T-helper 1 cell treated with Interleukin-12 subunit alpha and Interleukin-12 subunit beta and Interleukin-4 antibody, amounts not matched to agents 30 ng/mL and 1 ng/mL, for 36 hours (primary cell): ENCODE data around the gene EHMT1. TPM values are rescaled to one million over a fixed set of nuclear protein-coding genes. Genes with fewer than 3 reads are reported as not detected.
"Not testable (repeated sequence)": the region's sequence is repeated elsewhere in the genome, so short reads cannot be mapped to it uniquely, and the experiment has no call there.

Experiments used
- intact Hi-C: fragments of 100-400 bp; cut with micrococcal nuclease; formaldehyde crosslinking; loops from one replicate; pipeline ENCODE4 v1.15.1; 2024
- total RNA-seq: library from RNA; stranded (reverse); gene quantifications from 2 replicates; pipeline ENCODE4 v1.2.3, GENCODE V29; 2022

The EHMT1 gene
- total RNA-seq, 1 donor from 2014 or later, result 110 TPM

DNA sequence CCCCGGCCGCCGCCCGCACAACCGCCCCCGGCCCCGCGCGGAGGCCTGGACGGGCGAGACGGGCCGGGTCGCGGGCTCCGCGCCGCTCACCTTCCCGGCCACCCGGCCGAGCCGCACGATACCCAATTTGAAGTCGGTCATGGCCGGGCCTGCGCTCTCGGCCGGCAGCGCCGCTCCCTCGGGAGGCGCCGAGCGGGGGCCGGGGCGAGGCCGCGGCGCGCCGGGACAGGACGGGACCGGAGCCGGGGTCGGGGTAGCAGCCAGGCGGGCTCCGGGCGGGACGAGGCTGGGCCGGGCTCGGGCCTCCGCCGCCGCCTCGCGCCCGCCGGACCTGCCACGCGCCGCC, 28.7 kb upstream of the EHMT1 start:
- intact Hi-C loops, result loop anchor here (1.0 to 5.0 kb wide), 5 partner anchors 11 to 1108 kb away; partner anchors contain the start of genes ARRDC1, MRPL41 and SEC16A

DNA sequence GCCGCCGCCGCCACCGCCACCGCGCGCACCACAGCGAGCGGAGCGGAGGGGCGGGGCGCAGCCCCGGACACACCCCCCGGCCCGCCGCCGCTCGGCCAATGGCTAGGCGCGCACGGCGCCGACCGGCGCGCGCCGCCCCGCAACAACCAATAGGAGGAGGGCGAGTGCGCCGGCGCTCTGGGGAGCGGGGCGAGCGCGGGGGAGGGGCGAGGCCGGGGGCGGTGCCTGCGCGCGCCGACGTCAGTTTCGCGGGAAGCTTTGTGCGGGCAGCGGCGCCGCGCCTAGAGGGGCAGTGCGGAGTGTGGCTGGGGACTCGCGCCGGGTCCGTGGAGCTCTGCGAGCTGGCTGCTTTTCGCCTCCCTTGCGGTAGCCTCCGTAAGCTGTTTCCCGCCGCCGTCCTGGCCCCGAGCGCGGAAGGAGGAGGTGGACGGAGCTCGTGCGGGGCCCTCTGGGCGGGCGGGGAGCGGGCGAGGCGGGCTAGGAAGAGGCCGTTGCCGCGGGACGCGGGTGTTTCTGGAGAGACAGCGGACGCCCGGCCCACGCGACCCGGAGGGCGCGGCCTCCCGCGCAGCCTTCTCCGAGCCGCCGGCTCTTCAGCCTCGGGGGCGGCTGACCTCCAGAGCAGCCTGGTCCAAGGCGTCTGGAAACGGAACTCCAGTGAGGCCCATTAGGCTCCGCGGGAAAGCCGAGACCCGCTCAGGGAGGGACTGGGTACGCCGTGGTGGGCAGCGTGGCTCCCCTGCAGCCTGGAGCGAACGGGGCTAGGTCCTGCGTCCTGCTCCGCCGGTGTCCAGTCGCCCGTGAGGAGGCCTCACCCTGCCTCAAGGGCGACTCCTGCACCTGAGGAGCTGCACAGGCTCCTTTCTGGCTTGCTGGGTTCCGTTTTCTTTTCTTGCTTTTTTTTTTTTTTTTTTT, 28.1 kb upstream of the EHMT1 start, which contains the start of gene ZMYND19:
ZMYND19 (minus strand) TSS at position 44 of the 915 bp plus-strand sequence. CDS start 249 bp downstream, outside the sequence.
- intact Hi-C loops, result loop anchor here (1.0 to 5.0 kb wide), 5 partner anchors 11 to 1108 kb away; partner anchors contain the start of genes ARRDC1, MRPL41 and SEC16A

DNA sequence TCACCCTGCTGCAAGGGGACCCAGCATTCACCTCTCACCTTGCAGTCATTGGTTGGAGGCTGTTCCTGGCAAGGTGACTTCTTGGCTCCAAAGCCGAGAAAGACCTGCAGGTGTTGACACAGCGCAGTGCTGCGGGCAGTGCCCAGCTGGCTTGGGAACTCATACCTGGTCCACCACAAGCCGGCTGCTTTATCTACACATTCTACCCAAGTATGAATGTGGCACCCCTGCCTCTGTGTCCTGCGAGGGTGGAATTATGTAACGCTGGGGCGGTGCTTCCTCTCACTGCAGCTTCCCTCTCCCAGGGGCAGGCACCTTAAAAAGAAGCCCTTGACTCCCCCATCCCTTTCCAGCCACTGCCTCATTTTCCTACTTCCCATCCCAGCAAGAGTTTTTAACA, 26.0 kb upstream of the EHMT1 start:
- intact Hi-C loops, result loop anchor here (5.0 kb wide), 1 partner anchor 1110 kb away; the partner anchor contains the start of gene SEC16A

DNA sequence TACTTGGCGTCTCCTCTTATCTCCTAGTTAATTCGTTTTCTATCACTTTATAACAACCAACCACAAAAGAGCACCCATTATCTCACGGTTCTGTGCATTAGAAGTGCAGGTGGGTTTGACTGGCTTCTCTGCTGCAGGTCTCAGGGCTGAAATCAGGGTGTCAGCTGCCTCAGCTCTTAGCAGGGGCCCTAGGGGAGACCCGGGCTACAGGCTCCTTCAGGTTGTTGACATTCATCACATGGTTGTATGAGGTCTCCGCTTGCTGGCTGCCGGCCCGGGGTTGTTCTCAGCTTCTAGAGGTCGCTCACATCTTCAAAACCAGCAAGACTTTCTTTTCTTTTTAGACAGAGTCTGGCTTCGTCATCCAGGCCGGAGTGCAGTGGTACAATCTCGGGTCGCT, 25.6 kb upstream of the EHMT1 start:
- intact Hi-C loops, result loop anchor here (5.0 kb wide), 1 partner anchor 1111 kb away; the partner anchor contains the start of gene SEC16A

DNA sequence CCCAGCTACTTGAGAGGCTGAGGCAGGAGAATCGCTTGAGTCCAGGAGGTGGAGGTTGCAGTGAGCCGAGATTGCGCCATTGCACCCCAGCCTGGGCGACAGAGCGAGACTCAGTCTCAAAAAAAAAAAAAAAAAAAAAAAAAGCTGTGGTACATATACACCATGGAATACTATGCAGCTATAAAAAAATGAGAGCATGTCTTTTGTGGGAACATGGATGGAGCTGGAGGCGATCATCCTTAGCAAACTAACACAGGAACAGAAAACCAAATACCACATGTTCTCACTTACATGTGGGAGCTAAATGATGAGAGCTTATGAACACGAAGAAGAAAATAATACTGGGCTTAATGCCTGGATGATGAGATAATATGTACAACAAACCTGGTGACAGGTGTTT, 22.2 kb upstream of the EHMT1 start:
- intact Hi-C loops, result not testable (repeated sequence)

DNA sequence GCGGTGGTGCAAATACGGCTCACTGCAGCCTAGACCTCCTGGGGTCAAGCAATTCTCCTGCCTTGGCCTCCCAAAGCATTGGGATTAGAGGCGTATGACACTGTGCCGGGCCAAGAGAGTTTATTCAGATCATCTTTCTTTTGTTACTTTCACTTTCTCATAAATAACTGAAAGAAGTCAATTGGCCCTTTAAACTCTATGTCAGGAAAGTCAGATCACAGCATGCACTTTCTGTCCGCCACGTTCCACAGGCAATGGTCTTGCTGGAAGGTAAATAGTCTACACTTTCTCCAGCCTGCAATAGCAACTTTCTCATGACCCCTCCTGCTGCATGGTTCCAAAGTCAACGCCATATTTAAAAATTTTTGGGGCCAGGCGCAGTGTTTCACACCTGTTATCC, 19.9 kb upstream of the EHMT1 start:
- intact Hi-C loops, result no loop called here

DNA sequence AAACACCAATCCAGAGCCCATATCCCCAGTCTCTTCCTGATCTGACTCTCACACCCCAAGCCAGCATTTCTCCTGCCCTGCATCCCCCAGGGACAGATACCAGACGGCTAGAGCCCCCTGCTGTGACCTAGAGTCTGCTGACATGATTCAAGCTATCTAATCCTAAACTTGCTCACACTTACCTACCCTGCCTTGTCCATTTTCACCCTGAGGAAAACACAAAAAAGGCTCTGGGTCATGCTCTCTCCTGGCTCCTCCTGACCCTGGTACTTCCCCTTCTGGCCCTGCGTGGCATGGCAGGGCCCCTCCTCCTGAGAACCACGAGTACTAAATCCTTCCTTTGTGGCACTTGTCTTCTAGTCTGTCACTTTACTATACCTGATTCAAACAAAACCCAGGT, 16.1 kb upstream of the EHMT1 start:
- intact Hi-C loops, result no loop called here

DNA sequence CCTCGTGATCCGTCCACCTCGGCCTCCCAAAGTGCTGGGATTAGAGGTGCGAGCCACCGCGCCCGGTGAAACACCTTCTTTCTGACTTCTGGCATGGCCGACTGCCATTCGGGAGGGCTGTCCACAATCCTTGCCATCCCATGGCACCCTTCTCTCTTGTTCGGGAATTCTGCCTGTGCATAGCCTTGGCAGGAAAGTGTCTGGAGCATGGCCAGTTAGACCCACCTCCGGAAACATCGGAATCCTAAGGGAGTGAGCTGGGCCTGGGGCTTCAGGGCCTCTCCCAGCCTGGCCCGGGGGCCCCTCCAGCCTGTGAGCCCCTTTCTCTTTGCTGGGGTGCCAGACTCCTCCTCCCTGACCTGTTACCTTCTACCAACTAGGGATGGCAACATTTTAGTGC, 14.9 kb upstream of the EHMT1 start:
- intact Hi-C loops, result loop anchor here (2.0 kb wide), 1 partner anchor 813 kb away; the partner anchor contains the start of gene TMEM141

DNA sequence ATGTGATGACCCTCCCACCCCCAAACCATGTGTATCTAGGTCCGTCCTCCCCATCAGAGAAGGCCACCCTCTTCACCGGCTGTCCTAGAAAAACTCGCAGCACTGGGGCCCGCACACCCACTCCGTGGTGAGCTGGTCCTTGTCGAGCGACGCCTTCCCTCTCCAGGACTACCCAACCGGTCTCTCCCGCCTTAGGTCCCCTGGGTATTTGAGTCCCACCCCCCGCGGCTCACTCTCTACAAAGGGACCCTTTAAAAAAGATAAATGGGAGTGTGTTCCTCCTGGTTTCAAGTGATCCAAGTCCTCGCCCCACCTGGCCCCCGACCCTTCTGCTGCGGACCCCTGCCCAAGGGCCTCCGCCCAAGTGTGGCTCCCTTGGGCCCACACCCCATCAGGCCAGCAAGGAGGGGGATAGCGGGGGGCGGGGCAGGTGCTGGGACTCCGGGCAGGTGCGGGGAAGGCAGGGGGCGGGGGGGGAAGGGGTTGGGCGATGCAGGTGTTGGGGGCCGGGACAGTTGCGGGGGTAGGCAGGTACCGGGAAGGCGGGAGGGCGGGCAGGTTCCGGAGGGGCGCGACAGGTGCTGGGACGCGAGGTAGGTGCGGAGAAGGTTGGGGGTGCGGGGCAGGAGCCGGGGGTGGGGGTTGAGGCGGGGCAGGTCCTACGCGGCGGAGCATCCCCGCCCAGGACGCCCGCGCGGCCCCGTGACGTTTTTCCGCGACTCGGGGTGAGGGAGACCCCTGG, 14.3 kb upstream of the EHMT1 start:
- intact Hi-C loops, result loop anchor here (1.0 to 5.0 kb wide), 14 partner anchors 14 to 1697 kb away; partner anchors contain the start of genes CAMSAP1, DNLZ, DPH7 and EXD3

DNA sequence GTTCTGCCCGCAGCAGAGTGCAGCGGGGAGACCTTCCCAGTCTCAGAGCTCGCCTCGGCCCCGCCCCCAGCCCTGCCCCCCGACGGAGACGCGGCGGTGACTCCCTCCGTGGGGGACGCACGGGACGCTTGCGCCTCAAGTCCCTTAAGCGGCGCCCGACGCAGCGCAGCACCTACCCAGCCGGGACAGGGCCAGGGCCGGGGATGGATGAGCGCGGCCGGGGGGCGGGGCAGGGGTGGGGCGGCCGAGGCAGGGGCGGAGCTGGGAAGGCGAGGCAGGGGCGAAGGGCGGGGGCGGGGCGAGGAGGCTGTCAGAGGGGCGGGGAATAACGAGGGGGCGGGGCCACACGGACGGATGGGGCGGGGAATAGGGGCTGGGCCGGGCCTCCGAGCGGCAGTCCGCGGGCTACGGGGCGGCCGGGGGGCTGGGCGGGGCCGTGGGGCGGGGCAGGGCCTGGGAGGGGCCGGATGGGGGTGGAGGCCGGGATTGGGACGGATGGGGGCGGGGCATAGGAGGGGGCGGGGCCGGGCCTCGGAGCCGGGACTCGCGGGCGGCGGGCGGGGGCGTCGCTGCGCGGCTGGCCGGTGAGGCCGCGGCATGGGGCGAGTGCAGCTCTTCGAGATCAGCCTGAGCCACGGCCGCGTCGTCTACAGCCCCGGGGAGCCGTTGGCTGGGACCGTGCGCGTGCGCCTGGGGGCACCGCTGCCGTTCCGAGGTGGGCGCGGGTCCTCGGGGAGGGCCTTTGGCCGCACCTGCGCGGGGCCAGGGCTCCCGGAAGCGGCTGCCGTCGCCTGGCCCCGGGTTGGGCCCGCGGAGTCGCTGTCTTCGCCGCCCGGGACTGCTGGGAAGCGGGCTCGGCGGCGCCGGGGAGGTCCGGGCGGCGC, 13.4 kb upstream of the EHMT1 start, which contains the start of gene ARRDC1:
ARRDC1 (plus strand) TSS at position 566 of the 884 bp plus-strand sequence; CDS start at position 598, 32 bp downstream.
- intact Hi-C loops, result loop anchor here (1.0 to 5.0 kb wide), 15 partner anchors 13 to 1698 kb away; partner anchors contain the start of genes CAMSAP1, DNLZ, DPH7 and EXD3

DNA sequence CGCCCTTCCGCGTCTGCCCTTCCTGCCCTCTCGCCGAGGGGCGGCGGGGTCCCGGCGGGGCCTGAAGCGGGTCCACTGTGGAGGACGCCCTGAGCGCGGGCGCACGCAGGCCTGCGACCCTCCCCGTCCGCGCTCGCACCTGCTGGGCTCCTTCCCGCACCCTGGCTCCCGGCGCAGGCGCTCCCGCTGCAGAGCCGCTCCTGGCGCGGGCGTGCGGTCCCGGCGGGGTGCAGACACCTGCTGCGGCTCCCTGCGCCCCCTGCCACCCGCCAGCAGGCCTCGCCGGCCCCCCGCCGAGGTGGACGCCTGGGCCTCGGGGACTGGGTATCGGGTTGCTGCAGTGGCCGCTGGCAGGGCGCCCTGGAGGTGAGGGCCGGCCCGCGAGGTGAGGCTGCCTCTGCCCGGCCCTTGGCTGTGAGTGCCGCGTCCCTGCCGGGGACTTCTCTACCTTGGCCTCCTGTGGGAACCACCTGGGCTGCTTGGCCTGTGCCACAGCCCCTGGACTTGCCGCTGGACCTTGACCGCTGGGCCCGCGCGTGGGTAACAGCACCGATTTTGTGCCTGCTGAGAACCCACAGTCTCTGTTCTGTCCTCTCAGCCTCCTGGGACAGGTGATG, 12.7 kb upstream of the EHMT1 start:
- intact Hi-C loops, result loop anchor here (1.0 to 5.0 kb wide), 4 partner anchors 33 to 1699 kb away; partner anchors contain the start of genes CAMSAP1, NRARP and PAXX

DNA sequence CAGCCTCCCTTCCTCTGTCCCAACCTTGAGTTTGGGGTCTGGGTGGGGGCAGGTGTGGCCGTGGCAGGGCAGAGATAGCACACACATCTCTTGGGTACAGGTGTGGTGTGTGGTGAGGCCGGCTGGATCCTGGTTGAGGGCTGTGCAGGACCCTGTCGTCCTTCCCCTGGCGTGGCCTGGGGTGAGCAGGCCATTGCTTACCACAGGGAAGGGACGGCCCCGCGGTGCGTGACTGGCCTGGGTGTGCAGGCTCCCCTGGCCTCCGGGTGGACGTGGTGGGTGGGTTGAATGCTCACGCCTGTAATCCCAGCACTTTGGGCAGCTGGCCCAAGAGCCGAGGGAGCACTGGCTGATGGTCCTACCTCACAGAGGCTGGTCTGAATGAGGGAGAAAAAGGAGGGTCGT, 12.1 kb upstream of the EHMT1 start:
- intact Hi-C loops, result loop anchor here (1.0 to 5.0 kb wide), 4 partner anchors 33 to 1699 kb away; partner anchors contain the start of genes CAMSAP1, NRARP and PAXX

DNA sequence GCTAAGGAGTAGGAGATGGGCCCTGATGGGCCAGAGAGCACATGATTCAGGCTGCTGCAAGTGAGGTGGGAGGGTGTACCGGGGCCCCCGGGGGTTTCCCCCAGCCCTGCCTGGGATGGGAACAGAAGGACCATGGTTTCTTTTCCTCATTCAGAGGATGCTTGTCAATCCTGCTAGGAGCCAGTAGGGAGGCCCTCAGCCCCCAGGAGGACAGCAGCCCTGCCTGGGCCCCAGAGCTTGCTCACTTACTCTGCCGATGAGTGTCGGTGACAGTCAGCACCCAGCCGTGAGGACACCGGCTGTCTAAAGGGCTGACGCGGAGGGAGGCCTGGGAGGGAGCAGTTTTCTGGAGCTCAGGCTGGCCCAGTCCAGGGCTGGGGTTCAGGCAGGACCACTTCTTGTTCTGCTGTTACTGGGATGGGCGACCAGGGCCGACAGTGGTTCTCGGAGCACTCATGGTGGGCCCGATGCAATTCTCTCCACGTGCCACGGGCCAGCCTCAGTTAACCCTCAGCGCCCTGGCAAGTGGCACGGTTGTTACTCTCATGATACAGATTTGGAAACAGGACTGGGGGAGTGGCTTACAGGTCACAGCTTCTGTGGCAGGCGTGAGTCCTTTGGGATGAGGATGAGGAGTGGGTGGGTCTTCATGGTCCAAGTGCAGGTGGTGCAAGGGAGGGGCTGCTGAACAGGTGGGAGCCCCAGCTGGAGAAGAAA, 11.5 kb upstream of the EHMT1 start:
- intact Hi-C loops, result loop anchor here (5.0 kb wide), 3 partner anchors 305 to 1700 kb away; partner anchors contain the start of genes CAMSAP1, NRARP and PAXX

DNA sequence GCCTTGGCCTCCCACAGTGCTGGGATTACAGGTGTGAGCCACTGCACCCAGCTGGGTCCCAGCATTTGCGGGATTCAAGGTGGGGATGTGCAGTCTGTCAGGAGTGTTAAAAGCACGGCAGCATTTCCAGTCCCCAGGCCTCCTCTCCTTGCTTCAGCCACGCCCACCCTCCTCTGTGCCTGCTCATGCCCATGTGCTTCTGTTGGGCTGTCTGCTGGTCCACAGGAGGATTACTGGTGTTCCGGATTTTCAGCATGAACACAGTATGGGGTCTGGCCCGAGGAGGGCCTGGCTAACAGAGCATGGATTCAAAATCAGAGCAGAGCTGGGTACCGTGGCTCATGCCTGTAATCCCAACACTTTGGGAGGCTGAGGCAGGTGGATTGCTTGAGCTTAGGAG, 7.9 kb upstream of the EHMT1 start:
- intact Hi-C loops, result loop anchor here (10.0 kb wide), 1 partner anchor 1496 kb away; the partner anchor contains the start of gene TMEM250

DNA sequence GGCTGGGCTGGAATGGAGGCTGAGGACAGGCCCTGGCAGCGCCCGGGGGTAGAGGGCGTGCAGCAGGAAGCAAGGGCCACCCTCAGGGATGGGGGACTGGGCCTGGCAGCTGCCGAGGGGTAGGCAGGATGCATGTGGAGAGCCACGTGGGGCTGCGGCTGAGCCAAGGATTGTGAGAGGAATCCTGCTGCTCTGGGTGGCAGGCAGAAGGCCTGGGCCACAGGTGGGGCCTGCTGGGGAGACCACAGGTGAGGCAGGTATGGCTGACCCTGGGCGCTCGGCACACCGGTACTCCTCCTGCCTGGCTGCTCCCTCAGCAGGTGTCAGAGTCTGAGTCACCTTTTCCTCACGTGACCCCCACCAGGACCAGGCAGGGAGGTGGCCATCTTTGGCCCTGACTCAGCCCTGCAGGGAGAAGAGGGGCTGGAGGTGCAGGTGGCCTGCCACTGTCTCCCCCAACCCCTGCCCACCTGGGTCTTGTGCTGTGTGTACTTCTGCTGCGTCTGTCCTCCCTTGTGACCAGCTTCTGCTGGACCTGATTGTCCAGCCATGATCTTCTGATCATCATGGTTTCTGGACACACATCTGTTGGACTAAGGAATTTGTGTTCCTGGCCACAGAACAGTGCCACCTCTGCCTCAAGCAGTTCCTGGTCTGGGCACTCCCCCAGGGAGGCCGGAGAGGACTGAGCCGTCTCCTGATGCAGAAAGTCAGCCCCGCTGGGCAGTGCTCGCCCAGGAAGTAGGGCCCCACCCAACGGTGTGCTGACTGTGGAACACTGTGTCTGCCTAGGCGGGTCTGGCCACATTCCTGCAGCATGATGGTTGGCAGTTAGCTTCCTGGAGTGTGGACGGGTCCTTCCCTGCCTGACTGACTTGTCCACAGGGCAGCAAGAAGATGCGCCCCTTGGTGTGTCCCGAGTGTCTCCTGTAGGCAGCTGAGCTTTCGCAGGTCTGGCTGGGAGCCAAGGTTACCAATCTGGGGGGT, 6.9 kb upstream of the EHMT1 start:
- intact Hi-C loops, result loop anchor here (10.0 kb wide), 1 partner anchor 1497 kb away; the partner anchor contains the start of gene TMEM250

DNA sequence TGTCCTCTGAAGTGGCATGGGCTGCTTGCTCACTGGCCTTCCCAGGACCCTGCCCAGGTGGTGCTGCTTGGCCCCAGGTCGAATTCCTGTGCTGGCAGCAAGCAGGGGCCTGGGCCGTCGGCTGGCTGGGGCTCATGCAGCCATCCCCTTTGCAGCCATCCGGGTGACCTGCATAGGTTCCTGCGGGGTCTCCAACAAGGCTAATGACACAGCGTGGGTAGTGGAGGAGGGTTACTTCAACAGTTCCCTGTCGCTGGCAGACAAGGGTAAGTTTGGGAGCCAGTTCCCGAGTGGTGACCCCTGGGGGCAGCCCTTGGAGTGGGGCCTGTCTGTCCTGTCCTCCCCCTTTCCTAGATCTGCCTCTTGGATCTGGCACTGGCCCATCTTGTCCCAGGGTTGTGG, 6.1 kb upstream of the EHMT1 start:
- intact Hi-C loops, result loop anchor here (10.0 kb wide), 1 partner anchor 1498 kb away; the partner anchor contains the start of gene TMEM250

DNA sequence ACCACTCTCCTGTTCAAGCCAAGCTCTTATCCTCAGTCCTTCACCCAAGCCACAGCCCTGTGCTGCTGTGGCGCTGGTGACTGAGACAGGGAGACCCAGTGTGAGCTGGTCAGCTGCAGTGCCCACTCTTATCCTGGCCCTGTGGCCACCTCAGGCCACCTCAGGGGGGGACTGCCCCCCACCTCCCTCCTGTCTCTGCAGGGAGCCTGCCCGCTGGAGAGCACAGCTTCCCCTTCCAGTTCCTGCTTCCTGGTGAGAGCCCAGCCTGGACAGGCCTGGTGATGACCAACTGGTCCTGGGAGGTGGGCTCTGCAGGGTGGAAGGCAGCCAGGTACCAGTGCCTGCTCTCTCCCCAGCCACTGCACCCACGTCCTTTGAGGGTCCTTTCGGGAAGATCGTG, 5.5 kb upstream of the EHMT1 start:
- intact Hi-C loops, result loop anchor here (10.0 kb wide), 1 partner anchor 1498 kb away; the partner anchor contains the start of gene TMEM250
